Suprapubic skin (tissue), 4 donors: ENCODE results near the gene LUZP2. TPM values are rescaled to one million over a fixed set of nuclear protein-coding genes. Genes with fewer than 3 reads are reported as not detected.

Source experiments
- DNase-seq, 2 donors: peaks; one replicate each; pipeline ENCODE4 v3.0.0-alpha.2; 2019; ENCODE audit warnings: low spot score in 2 of 2
- H3K27ac ChIP-seq: fragments of 200-600 bp; sonication (generic); one replicate; pipeline ENCODE4 v1.5.1; 2019
- H3K27me3 ChIP-seq: fragments of 200-600 bp; sonication (generic); one replicate; pipeline ENCODE4 v1.5.1; 2019
- H3K36me3 ChIP-seq: fragments of 200-600 bp; sonication (generic); one replicate; pipeline ENCODE4 v1.5.1; 2019
- H3K4me1 ChIP-seq: fragments of 200-600 bp; sonication (generic); one replicate; pipeline ENCODE4 v1.5.1; 2019
- H3K4me3 ChIP-seq: fragments of 200-600 bp; sonication (generic); one replicate; pipeline ENCODE4 v1.5.1; 2019; ENCODE audit warnings: mild to moderate bottlenecking
- H3K9me3 ChIP-seq: fragments of 200-600 bp; sonication (generic); one replicate; pipeline ENCODE4 v1.5.1; 2019
- CTCF ChIP-seq, 2 donors: fragments of 200-600 bp in 1 of 2; fragments of 450-650 bp in 1 of 2; sonication (generic) in 1 of 2; IDR thresholded peaks; one replicate each; pipeline ENCODE4 v1.5.1; 2016 to 2019; ENCODE audit warnings: antibody characterized with exemption in 2 of 2, mild to moderate bottlenecking in 1 of 2, moderate library complexity in 1 of 2
- EP300 ChIP-seq: sonication (generic); formaldehyde crosslinking; IDR thresholded peaks from one replicate; pipeline ENCODE4 v1.6.1; 2017; ENCODE audit warnings: antibody characterized with exemption
- POLR2A ChIP-seq, 2 donors: fragments of 450-650 bp; IDR thresholded peaks; one replicate each; pipeline ENCODE4 v1.6.1; 2017; ENCODE audit warnings: antibody characterized with exemption in 2 of 2, mild to moderate bottlenecking in 2 of 2, moderate library complexity in 2 of 2
- POLR2AphosphoS5 ChIP-seq, 3 donors: sonication (generic); formaldehyde crosslinking; IDR thresholded peaks; one replicate each; pipeline ENCODE4 v1.6.1; 2017; ENCODE audit warnings: antibody characterized with exemption in 3 of 3
- WGBS: methylation state at CpG from one replicate; pipeline ENCODE4 v1.1.5; 2018; 5-methylcytosine and 5-hydroxymethylcytosine counted together
- total RNA-seq, 4 donors: library from RNA; depleted of rRNA; stranded (reverse); fragments of >200 nt; gene quantifications; one replicate each; pipeline ENCODE4 v1.1.0, GENCODE V29; 2016

The LUZP2 gene
- total RNA-seq, 4 donors from 2014 or later = 0.11 TPM; not detected in 3

- no peak for TF ChIP-seq EP300
- no peak for TF ChIP-seq CTCF (IDR thresholded peaks at IDR 0.05)
- TF ChIP-seq POLR2AphosphoS5 (IDR thresholded peaks at IDR 0.05) = no peak
- no peak for TF ChIP-seq POLR2A (IDR thresholded peaks at IDR 0.05)
- Histone ChIP-seq H3K27me3 (no peaks in the 10 kb centered on the region), H3K9me3 (no peaks in the 10 kb centered on the region), H3K27ac (no peak overlapping the region), H3K4me1 (no peaks in the 10 kb centered on the region), H3K36me3 (no peaks in the 10 kb centered on the region), H3K4me3 (no peak overlapping the region)
- WGBS = 54% methylated on average over 3 of the region's 3 CpGs
- DNase-seq = no peak
Measured at GRCh38 chr11:24524156-24524555, 27.3 kb downstream of the LUZP2 start.

- Histone ChIP-seq H3K4me3 (no peak overlapping the region), H3K9me3 (no peaks in the 10 kb centered on the region), H3K27ac (no peak overlapping the region), H3K27me3 (no peaks in the 10 kb centered on the region), H3K4me1 (no peaks in the 10 kb centered on the region), H3K36me3 (no peaks in the 10 kb centered on the region)
- no peak for TF ChIP-seq CTCF (IDR thresholded peaks at IDR 0.05)
- TF ChIP-seq POLR2A (IDR thresholded peaks at IDR 0.05) = no peak
- TF ChIP-seq EP300 = no peak
- TF ChIP-seq POLR2AphosphoS5 (IDR thresholded peaks at IDR 0.05) = no peak
- WGBS = 42% methylated on average over 3 of the region's 3 CpGs
- DNase-seq = no peak
Measured at GRCh38 chr11:24531528-24531927, 34.7 kb downstream of the LUZP2 start.

- Histone ChIP-seq H3K27ac (no peak overlapping the region), H3K9me3 (no peaks in the 10 kb centered on the region), H3K4me1 (no peaks in the 10 kb centered on the region), H3K4me3 (no peak overlapping the region), H3K27me3 (no peaks in the 10 kb centered on the region), H3K36me3 (no peaks in the 10 kb centered on the region)
- 76% methylated on average over 3 of the region's 3 CpGs for WGBS
- DNase-seq = no peak
- TF ChIP-seq POLR2AphosphoS5 (IDR thresholded peaks at IDR 0.05) (no peak), CTCF (IDR thresholded peaks at IDR 0.05) (no peak), POLR2A (IDR thresholded peaks at IDR 0.05) (no peak), EP300 (no peak)
Measured at GRCh38 chr11:24543771-24544170, 46.9 kb downstream of the LUZP2 start.

- 74% methylated on average over 3 of the region's 3 CpGs for WGBS
- Histone ChIP-seq H3K36me3 (no peaks in the 10 kb centered on the region), H3K9me3 (no peaks in the 10 kb centered on the region), H3K4me3 (no peak overlapping the region), H3K27me3 (no peaks in the 10 kb centered on the region), H3K27ac (no peak overlapping the region), H3K4me1 (no peaks in the 10 kb centered on the region)
- no peak for TF ChIP-seq POLR2A (IDR thresholded peaks at IDR 0.05)
- no peak for DNase-seq
Measured at GRCh38 chr11:24556693-24557092, 59.8 kb downstream of the LUZP2 start.

GRCh38 chr11:24559315-24559714 lies 62.5 kb downstream of the LUZP2 start:
- Histone ChIP-seq H3K27ac (no peak overlapping the region), H3K9me3 (no peaks in the 10 kb centered on the region), H3K4me3 (no peak overlapping the region), H3K4me1 (no peaks in the 10 kb centered on the region), H3K36me3 (no peaks in the 10 kb centered on the region), H3K27me3 (no peaks in the 10 kb centered on the region)
- no peak for TF ChIP-seq EP300
- no peak for TF ChIP-seq CTCF (IDR thresholded peaks at IDR 0.05)
- no peak for TF ChIP-seq POLR2A (IDR thresholded peaks at IDR 0.05)
- no peak for TF ChIP-seq POLR2AphosphoS5 (IDR thresholded peaks at IDR 0.05)
- DNase-seq = no peak

GRCh38 chr11:24560324-24560723 lies 63.5 kb downstream of the LUZP2 start:
- H3K4me3 ChIP-seq = no peak overlapping the region
- DNase-seq = no peak
- H3K9me3 ChIP-seq = no peaks in the 10 kb centered on the region
- H3K27ac ChIP-seq = no peak overlapping the region
- no peaks in the 10 kb centered on the region for H3K27me3 ChIP-seq
- no peak for TF ChIP-seq POLR2AphosphoS5 (IDR thresholded peaks at IDR 0.05)
- no peak for TF ChIP-seq POLR2A (IDR thresholded peaks at IDR 0.05)
- no peak for TF ChIP-seq EP300
- TF ChIP-seq CTCF (IDR thresholded peaks at IDR 0.05) = no peak
- no peaks in the 10 kb centered on the region for H3K36me3 ChIP-seq
- H3K4me1 ChIP-seq = no peaks in the 10 kb centered on the region
- WGBS = 66% methylated on average over 4 of the region's 4 CpGs
